Measurements from ENCODE around the gene FBXL16. TPM values are rescaled to one million over a fixed set of nuclear protein-coding genes. Genes with fewer than 3 reads are reported as not detected.
A peak's percentile ranks its signal among the peaks of the same experiment; 100 is the strongest.

The FBXL16 gene
- polyA plus RNA-seq, 1 donor = 3.8 TPM

DNA sequence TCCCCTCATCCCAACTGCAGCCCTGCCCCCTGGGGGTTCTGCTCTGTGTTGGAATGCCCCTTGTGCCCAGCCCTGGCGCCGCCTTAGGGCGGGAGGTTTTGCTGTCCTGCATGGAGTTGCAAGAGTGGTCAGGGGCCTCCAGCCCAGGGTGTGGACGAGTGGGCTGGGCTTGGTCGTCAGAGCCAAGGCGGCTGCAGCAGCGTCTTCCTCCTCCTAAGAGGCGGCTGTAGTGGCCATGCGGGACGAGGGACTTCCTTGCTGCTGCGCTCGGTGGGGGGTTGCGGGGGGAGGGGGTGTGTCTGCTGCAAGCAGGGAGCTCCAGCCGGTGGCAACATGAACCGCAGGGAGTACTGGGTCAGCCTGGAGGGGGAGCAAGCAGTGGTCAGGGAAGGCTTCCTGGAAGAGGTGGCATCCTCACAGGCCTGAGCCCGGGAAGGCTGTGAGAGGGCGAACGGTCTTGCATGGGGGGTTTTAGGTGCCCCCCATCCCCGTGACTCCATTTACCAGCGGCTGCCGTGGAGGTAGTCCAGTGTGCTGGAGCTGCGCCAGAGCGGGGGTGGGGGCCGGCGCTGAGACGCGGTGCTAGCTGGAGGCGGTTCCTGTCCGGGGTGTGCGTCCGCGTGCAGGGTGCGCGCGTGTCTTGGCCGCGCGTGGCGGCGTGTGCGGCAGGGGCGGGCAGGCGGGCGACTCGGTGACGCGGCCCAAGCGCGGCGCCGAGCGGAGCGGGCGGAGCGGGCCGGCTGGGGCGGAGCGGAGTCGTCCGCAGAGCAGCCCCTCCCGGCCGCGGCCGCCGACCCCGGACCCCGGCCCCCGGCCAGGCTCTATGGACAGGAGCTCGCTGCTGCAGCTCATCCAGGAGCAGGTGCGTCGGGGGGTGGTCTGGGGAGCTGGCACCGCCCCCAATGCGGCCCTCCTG is 30.4 kb downstream of the FBXL16 start, which contains the start of gene RHBDL1:
RHBDL1 (plus strand) TSS at position 704 of the 916 bp plus-strand sequence; CDS start at position 824, 120 bp downstream.
- H3K4me3 ChIP-seq (ENCODE audit: low read length) = peak within 1 kb of the TSS; percentile 43
- peaks cover 5% of the 10 kb centered on the region for H3K9me3 ChIP-seq (ENCODE audit: control insufficient read depth, low read depth, low read length)
- DNase-seq = peak in 1 of 2 donors; percentile 46
- H3K36me3 ChIP-seq (ENCODE audit: control insufficient read depth, insufficient read depth, low read length) = peaks cover 36% of the 10 kb centered on the region
- no peak within 1 kb of the TSS for H3K27ac ChIP-seq (ENCODE audit: low read length)
- peaks cover 30% of the 10 kb centered on the region for H3K4me1 ChIP-seq (ENCODE audit: control insufficient read depth, insufficient read depth, low read length)
- H3K27me3 ChIP-seq (ENCODE audit: control insufficient read depth, insufficient read depth, low read length) = peaks cover 4% of the 10 kb centered on the region
- WGBS (ENCODE audit: insufficient coverage, low lambda C conversion rate) = no CpG with 5 or more reads among the region's 73 CpGs

- Histone ChIP-seq H3K9me3 (ENCODE audit: control insufficient read depth, low read depth, low read length) (peaks cover 5% of the 10 kb centered on the region), H3K36me3 (ENCODE audit: control insufficient read depth, insufficient read depth, low read length) (peaks cover 44% of the 10 kb centered on the region), H3K4me3 (ENCODE audit: low read length) (no peak overlapping the region), H3K27ac (ENCODE audit: low read length) (no peak overlapping the region), H3K4me1 (ENCODE audit: control insufficient read depth, insufficient read depth, low read length) (peaks cover 30% of the 10 kb centered on the region), H3K27me3 (ENCODE audit: control insufficient read depth, insufficient read depth, low read length) (peaks cover 4% of the 10 kb centered on the region)
- no CpG with 5 or more reads among the region's 22 CpGs for WGBS (ENCODE audit: insufficient coverage, low lambda C conversion rate)
- DNase-seq = no peak
Observed at GRCh38 chr16:674214-674881, 31.3 kb downstream of the FBXL16 start.

DNA sequence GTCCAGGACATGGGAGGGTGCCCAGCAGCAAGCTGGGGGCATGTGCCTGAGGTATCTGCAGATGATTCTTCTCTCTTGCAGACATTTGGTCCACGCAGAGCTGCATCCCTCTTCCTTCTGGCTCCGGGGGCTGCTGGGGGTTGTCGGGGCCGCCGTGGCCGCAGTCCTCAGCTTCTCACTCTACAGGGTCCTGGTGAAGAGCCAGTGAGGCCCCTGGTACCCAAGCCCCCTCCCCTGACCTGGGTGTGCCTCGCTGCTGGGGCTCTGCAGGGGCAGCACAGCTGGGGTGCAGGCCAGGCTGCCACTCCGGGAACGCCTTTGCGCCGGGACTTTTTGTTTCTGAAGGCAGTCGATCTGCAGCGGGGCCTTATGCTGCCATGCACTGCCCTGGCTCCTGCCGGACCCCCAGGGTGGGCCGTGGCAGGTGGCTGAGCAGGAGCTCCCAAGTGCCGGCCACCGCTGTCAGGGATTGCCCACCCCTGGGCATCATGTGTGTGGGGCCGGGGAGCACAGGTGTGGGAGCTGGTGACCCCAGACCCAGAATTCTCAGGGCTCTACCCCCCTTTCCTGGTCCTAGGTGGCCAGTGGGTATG is 32.1 kb downstream of the FBXL16 start:
- Histone ChIP-seq H3K27ac (ENCODE audit: low read length) (no peak overlapping the region), H3K4me3 (ENCODE audit: low read length) (no peak overlapping the region), H3K4me1 (ENCODE audit: control insufficient read depth, insufficient read depth, low read length) (peaks cover 35% of the 10 kb centered on the region), H3K36me3 (ENCODE audit: control insufficient read depth, insufficient read depth, low read length) (peaks cover 44% of the 10 kb centered on the region), H3K27me3 (ENCODE audit: control insufficient read depth, insufficient read depth, low read length) (peaks cover 4% of the 10 kb centered on the region), H3K9me3 (ENCODE audit: control insufficient read depth, low read depth, low read length) (peaks cover 5% of the 10 kb centered on the region)
- WGBS (ENCODE audit: insufficient coverage, low lambda C conversion rate) = no CpG with 5 or more reads among the region's 18 CpGs
- DNase-seq = no peak

- Histone ChIP-seq H3K4me3 (ENCODE audit: low read length) (no peak overlapping the region), H3K4me1 (ENCODE audit: control insufficient read depth, insufficient read depth, low read length) (peaks cover 35% of the 10 kb centered on the region), H3K9me3 (ENCODE audit: control insufficient read depth, low read depth, low read length) (peaks cover 5% of the 10 kb centered on the region), H3K27ac (ENCODE audit: low read length) (no peak overlapping the region), H3K27me3 (ENCODE audit: control insufficient read depth, insufficient read depth, low read length) (peaks cover 4% of the 10 kb centered on the region), H3K36me3 (ENCODE audit: control insufficient read depth, insufficient read depth, low read length) (peaks cover 44% of the 10 kb centered on the region)
- no peak for DNase-seq
- WGBS (ENCODE audit: insufficient coverage, low lambda C conversion rate) = no CpG with 5 or more reads among the region's 21 CpGs
Observed at GRCh38 chr16:672851-673250, 32.8 kb downstream of the FBXL16 start.

GRCh38 chr16:672371-672770 is 33.2 kb downstream of the FBXL16 start:
- WGBS (ENCODE audit: insufficient coverage, low lambda C conversion rate) = no CpG with 5 or more reads among the region's 19 CpGs
- no peak overlapping the region for H3K27ac ChIP-seq (ENCODE audit: low read length)
- peaks cover 44% of the 10 kb centered on the region for H3K36me3 ChIP-seq (ENCODE audit: control insufficient read depth, insufficient read depth, low read length)
- H3K27me3 ChIP-seq (ENCODE audit: control insufficient read depth, insufficient read depth, low read length) = peaks cover 4% of the 10 kb centered on the region
- peaks cover 5% of the 10 kb centered on the region for H3K9me3 ChIP-seq (ENCODE audit: control insufficient read depth, low read depth, low read length)
- H3K4me1 ChIP-seq (ENCODE audit: control insufficient read depth, insufficient read depth, low read length) = peaks cover 39% of the 10 kb centered on the region
- no peak overlapping the region for H3K4me3 ChIP-seq (ENCODE audit: low read length)
- DNase-seq = no peak

DNA sequence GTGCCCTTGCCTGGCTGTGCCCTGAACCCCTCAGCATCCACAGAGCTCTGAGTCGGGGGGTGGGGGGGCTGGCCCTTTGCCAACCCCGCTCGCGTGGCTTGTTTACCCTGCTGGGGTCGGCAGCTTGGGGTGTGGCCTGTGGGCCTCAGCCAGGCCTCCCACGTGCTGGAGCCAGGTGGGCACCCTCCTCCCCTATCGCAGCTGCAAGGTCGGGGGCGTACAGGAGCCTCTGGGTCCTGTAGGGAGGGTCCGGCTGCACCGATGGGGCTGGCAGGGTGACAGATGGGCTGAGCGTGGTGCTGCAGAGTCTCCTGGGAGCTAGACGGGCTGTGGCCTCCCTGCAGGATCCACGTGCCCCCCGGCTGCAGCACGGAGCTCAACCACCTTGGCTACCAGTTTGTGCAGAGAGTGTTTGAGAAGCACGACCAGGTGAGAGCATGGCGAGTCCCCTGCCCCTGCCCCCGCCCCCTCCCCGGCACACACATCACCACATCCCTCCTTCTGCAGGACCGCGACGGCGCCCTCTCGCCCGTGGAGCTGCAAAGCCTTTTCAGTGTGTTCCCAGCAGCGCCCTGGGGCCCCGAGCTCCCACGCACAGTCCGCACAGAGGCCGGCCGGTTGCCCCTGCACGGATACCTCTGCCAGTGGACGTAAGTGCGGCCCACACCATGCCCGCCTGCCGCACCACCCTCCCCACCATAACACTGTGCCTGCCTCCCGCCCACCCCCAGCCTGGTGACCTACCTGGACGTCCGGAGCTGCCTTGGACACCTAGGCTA is 34.1 kb downstream of the FBXL16 start:
- Histone ChIP-seq H3K4me1 (ENCODE audit: control insufficient read depth, insufficient read depth, low read length) (peaks cover 33% of the 10 kb centered on the region), H3K27ac (ENCODE audit: low read length) (no peak overlapping the region), H3K27me3 (ENCODE audit: control insufficient read depth, insufficient read depth, low read length) (peaks cover 2% of the 10 kb centered on the region), H3K9me3 (ENCODE audit: control insufficient read depth, low read depth, low read length) (peaks cover 5% of the 10 kb centered on the region), H3K36me3 (ENCODE audit: control insufficient read depth, insufficient read depth, low read length) (peaks cover 44% of the 10 kb centered on the region), H3K4me3 (ENCODE audit: low read length) (no peak overlapping the region)
- no peak for DNase-seq
- WGBS (ENCODE audit: insufficient coverage, low lambda C conversion rate) = no CpG with 5 or more reads among the region's 40 CpGs

DNA sequence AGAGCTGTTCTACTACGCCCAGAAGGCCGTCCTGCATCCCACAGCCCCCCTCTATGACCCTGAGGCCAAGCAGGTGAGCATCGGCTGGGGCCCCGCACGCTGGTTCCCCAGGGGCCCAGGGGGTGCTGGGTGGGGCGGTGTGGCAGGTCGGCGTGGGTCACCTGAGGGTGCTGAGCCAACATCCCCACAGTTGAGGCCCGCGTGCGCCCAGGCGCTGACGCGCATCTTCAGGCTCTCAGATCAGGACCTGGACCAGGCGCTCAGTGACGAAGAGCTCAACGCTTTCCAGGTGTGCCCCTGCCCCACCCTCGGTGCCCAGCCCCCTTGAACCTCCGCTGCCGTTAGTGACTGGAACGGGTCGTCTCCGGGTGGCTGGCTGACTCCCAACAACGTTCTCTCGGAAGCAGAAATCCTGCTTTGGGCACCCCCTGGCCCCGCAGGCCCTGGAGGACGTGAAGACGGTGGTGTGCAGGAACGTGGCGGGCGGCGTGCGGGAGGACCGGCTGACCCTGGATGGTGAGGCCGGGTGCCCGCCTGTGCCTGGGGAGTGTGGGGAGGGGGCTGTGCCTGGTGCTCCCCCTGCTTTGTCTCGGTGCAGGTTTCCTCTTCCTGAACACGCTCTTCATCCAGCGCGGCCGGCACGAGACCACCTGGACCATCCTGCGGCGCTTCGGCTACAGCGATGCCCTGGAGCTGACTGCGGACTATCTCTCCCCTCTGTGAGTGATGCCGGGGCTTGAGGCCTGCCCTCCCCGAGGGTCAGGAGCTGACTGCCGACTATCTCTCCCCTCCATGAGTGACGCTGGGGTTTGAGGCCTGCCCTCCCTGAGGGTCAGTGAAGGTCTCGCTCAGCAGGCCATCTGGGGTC is 34.9 kb downstream of the FBXL16 start:
- Histone ChIP-seq H3K36me3 (ENCODE audit: control insufficient read depth, insufficient read depth, low read length) (peaks cover 44% of the 10 kb centered on the region), H3K4me3 (ENCODE audit: low read length) (no peak overlapping the region), H3K9me3 (ENCODE audit: control insufficient read depth, low read depth, low read length) (peaks cover 2% of the 10 kb centered on the region), H3K4me1 (ENCODE audit: control insufficient read depth, insufficient read depth, low read length) (peaks cover 26% of the 10 kb centered on the region), H3K27me3 (ENCODE audit: control insufficient read depth, insufficient read depth, low read length) (peaks cover 2% of the 10 kb centered on the region), H3K27ac (ENCODE audit: low read length) (no peak overlapping the region)
- WGBS (ENCODE audit: insufficient coverage, low lambda C conversion rate) = no CpG with 5 or more reads among the region's 52 CpGs
- no peak for DNase-seq

- Histone ChIP-seq H3K4me3 (ENCODE audit: low read length) (no peak overlapping the region), H3K27ac (ENCODE audit: low read length) (no peak overlapping the region), H3K27me3 (ENCODE audit: control insufficient read depth, insufficient read depth, low read length) (no peaks in the 10 kb centered on the region), H3K36me3 (ENCODE audit: control insufficient read depth, insufficient read depth, low read length) (peaks cover 44% of the 10 kb centered on the region), H3K4me1 (ENCODE audit: control insufficient read depth, insufficient read depth, low read length) (peaks cover 18% of the 10 kb centered on the region), H3K9me3 (ENCODE audit: control insufficient read depth, low read depth, low read length) (peaks cover 2% of the 10 kb centered on the region)
- WGBS (ENCODE audit: insufficient coverage, low lambda C conversion rate) = no CpG with 5 or more reads among the region's 13 CpGs
- DNase-seq = no peak
Observed at GRCh38 chr16:669666-670065, 35.9 kb downstream of the FBXL16 start.

DNA sequence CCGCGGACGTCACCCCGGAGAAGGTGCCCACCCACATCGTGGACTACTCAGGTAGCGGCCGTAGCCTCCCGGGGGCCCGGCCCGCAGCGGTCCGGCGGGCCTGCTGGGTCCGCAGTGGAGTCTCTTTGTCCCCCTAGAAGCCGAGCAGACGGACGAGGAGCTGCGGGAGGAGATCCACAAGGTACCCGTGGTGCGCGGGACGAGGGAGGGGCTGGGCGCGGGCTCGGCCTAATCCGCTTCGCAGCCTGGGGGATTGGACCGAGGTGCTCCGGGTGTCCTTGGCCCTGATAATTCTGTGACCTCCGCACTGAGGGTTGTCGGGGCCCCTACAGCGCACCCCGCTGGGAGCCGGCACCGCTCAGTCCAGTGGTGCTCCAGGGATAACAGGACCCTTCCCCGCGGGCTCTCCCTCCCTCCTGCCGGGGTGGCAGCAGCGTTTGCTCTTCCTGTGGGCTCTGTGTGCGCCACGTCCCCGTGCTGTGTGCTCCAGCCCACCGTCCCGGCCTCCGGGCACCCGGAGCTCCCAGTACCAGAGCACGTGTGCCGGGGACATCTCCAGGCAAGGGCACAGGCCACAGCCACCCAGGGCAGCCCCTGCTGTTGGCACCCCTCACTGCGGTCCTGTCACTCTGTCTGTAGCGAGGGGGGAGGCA is 37.0 kb downstream of the FBXL16 start:
- DNase-seq = no peak
- WGBS (ENCODE audit: insufficient coverage, low lambda C conversion rate) = no CpG with 5 or more reads among the region's 50 CpGs
- Histone ChIP-seq H3K27me3 (ENCODE audit: control insufficient read depth, insufficient read depth, low read length) (no peaks in the 10 kb centered on the region), H3K4me1 (ENCODE audit: control insufficient read depth, insufficient read depth, low read length) (peaks cover 14% of the 10 kb centered on the region), H3K27ac (ENCODE audit: low read length) (no peak overlapping the region), H3K4me3 (ENCODE audit: low read length) (peak overlapping the region; percentile 91), H3K9me3 (ENCODE audit: control insufficient read depth, low read depth, low read length) (peaks cover 2% of the 10 kb centered on the region), H3K36me3 (ENCODE audit: control insufficient read depth, insufficient read depth, low read length) (peaks cover 42% of the 10 kb centered on the region)

All from large intestine (tissue), 3 donors.